Mesothelial cell of epicardium (in vitro differentiated cells): Measurements from ENCODE around the gene ZNF143. TPM values are rescaled to one million over a fixed set of nuclear protein-coding genes. Genes with fewer than 3 reads are reported as not detected.
"Not testable (repeated sequence)": the region's sequence is repeated elsewhere in the genome, so short reads cannot be mapped to it uniquely, and the experiment has no call there.

Experiments used
- DNase-seq, 2 experiments: peaks; one replicate each; pipeline ENCODE4 v3.0.0; 2021; ENCODE audit warnings: low spot score in 2 of 2; ENCODE audit not compliant: unreplicated experiment in 2 of 2
- H3K27ac Mint-ChIP-seq: 2 replicates; pipeline ENCODE4 v1.8.0; 2021; ENCODE audit warnings: mixed read lengths
- H3K27me3 Mint-ChIP-seq: 2 replicates; pipeline ENCODE4 v1.8.0; 2021; ENCODE audit warnings: low read depth, mixed read lengths
- H3K36me3 Mint-ChIP-seq: 2 replicates; pipeline ENCODE4 v1.8.0; 2021; ENCODE audit warnings: mixed read lengths
- H3K4me1 Mint-ChIP-seq: 2 replicates; pipeline ENCODE4 v1.8.0; 2021; ENCODE audit warnings: mixed read lengths
- H3K4me3 Mint-ChIP-seq: 2 replicates; pipeline ENCODE4 v1.8.0; 2021; ENCODE audit warnings: mild to moderate bottlenecking, moderate library complexity, mixed read lengths
- H3K9me3 Mint-ChIP-seq: 2 replicates; pipeline ENCODE4 v1.8.0; 2021; ENCODE audit warnings: mixed read lengths
- CTCF ChIP-seq: fragments of 200-600 bp; sonication (generic); IDR thresholded peaks from one replicate; pipeline ENCODE4 v1.5.0; 2021; ENCODE audit warnings: antibody characterized with exemption; ENCODE audit not compliant: unreplicated experiment
- total RNA-seq: library from RNA; stranded (reverse); gene quantifications from 3 replicates; pipeline ENCODE4 v1.2.1, GENCODE V29; 2021

ZNF143 gene
- 29.1 to 39.0 TPM (median 32.4 TPM) in 3 replicates for total RNA-seq

DNA sequence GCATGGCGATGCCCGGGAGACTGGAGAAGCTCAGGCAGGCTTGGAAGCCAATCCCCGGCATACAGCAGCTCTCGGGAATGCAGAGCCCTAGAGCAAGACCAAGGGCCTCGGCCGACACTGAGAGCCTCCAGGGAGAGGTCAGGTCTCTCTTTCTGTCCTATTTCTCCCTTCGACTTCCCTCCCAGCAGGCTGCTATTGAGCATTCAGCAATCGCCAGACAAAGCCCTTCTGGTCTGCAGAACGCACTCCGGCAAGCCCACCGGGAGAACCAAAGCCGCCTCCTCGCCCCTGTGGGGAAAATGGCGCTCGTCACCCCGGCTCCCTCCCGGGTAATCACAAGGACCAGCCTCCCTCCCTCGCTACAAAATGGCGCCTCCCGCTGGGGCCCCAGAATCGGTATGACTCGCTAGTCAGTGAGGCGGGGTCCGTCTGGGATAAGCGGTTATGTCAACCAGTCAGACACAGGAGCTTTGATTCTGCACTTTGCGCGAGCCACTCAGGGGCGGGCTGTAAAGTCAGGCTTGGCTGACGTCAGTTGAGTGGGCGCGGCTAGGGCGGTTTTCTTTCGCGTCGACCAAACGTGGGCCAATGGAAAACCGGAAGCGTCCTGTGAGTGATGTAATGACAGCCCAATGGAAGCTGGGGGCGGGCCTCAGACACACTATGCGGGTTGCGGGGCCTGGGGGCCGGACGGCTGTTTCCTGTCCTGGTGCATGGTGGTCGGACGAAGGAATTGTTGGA lies at the start of gene ZNF143:
Gene ZNF143 (plus strand): TSS at position 691 of the 741 bp plus-strand sequence. CDS start 10,297 bp downstream, outside the sequence.
- no peaks in the 10 kb centered on the region for H3K27me3 Mint-ChIP-seq
- peak within 1 kb of the TSS; percentile 99 for H3K27ac Mint-ChIP-seq

GRCh38 chr11:9428706-9429105 lies 32.1 kb upstream of the ZNF143 start:
- H3K9me3 Mint-ChIP-seq, result no peaks in the 10 kb centered on the region
- TF ChIP-seq CTCF, result no peak
- H3K36me3 Mint-ChIP-seq, result peaks cover 36% of the 10 kb centered on the region
- no peak for DNase-seq
- H3K27ac Mint-ChIP-seq, result no peak overlapping the region
- no peaks in the 10 kb centered on the region for H3K27me3 Mint-ChIP-seq
- no peak overlapping the region for H3K4me3 Mint-ChIP-seq
- no peaks in the 10 kb centered on the region for H3K4me1 Mint-ChIP-seq

More for the DNA sequence above, at the start of gene ZNF143:
- H3K9me3 Mint-ChIP-seq, result peaks cover 4% of the 10 kb centered on the region
- H3K4me3 Mint-ChIP-seq, result peak within 1 kb of the TSS; percentile 94
- TF ChIP-seq CTCF, result no peak
- peaks cover 19% of the 10 kb centered on the region for H3K4me1 Mint-ChIP-seq
- DNase-seq, result peak; percentile 97 to 100
- peaks cover 9% of the 10 kb centered on the region for H3K36me3 Mint-ChIP-seq

GRCh38 chr11:9438611-9439010 lies 22.2 kb upstream of the ZNF143 start:
- Mint-ChIP-seq H3K27ac (no peak overlapping the region), H3K9me3 (no peaks in the 10 kb centered on the region), H3K36me3 (peaks cover 44% of the 10 kb centered on the region), H3K4me3 (no peak overlapping the region), H3K27me3 (no peaks in the 10 kb centered on the region), H3K4me1 (no peaks in the 10 kb centered on the region)
- no peak for TF ChIP-seq CTCF
- DNase-seq, result no peak

GRCh38 chr11:9446230-9446629 lies 14.6 kb upstream of the ZNF143 start:
- Mint-ChIP-seq H3K36me3 (peaks cover 24% of the 10 kb centered on the region), H3K27ac (peak overlapping the region; percentile 16), H3K27me3 (no peaks in the 10 kb centered on the region), H3K9me3 (no peaks in the 10 kb centered on the region), H3K4me1 (no peaks in the 10 kb centered on the region), H3K4me3 (no peak overlapping the region)
- no peak for DNase-seq
- no peak for TF ChIP-seq CTCF

- Mint-ChIP-seq H3K9me3 (peaks cover 16% of the 10 kb centered on the region), H3K27me3 (no peaks in the 10 kb centered on the region), H3K27ac (no peak overlapping the region), H3K4me3 (no peak overlapping the region), H3K4me1 (no peaks in the 10 kb centered on the region), H3K36me3 (peaks cover 24% of the 10 kb centered on the region)
- no peak for TF ChIP-seq CTCF
- no peak for DNase-seq
Measured at GRCh38 chr11:9448576-9449352, 12.0 kb upstream of the ZNF143 start.

- not testable (repeated sequence) for H3K4me3 Mint-ChIP-seq, H3K4me1 Mint-ChIP-seq, DNase-seq, H3K27ac Mint-ChIP-seq, H3K27me3 Mint-ChIP-seq
- peaks cover 17% of the 10 kb centered on the region for H3K36me3 Mint-ChIP-seq
- peaks cover 16% of the 10 kb centered on the region for H3K9me3 Mint-ChIP-seq
Measured at GRCh38 chr11:9452023-9452422, 8.8 kb upstream of the ZNF143 start.
